ENCODE results near the gene CABP4. TPM values are rescaled to one million over a fixed set of nuclear protein-coding genes. Genes with fewer than 3 reads are reported as not detected.

CABP4 gene
- total and polyA plus RNA-seq, 10 of the 15 experiments (the other 5 are each of a cell fraction or from before 2014, with no cell fraction given) = 0.04 to 0.41 (median 0.14) TPM; not detected in 2

- TF ChIP-seq NFYB (IDR thresholded peaks at IDR 0.05; ENCODE audit: insufficient read depth, low read depth, low read length) (no peak), ASH2L (IDR thresholded peaks at IDR 0.05; ENCODE audit: borderline replicate concordance, low read depth) (no peak), BCL11A (IDR thresholded peaks at IDR 0.05; ENCODE audit: low read depth, low read length) (0 out of 2 replicates have a peak, but pooled peaks have one; percentile 27), HCFC1 (IDR thresholded peaks at IDR 0.05; ENCODE audit: low read length) (peak; percentile 37; the same call in 1 of the 2 replicates), GABPA (IDR thresholded peaks at IDR 0.05; ENCODE audit: low read depth) (no peak), TARDBP (IDR thresholded peaks at IDR 0.05; ENCODE audit: borderline replicate concordance) (peak; percentile 81; the same call in 1 of the 2 replicates), PAX8 (IDR thresholded peaks at IDR 0.05) (no peak), SMC3 (IDR thresholded peaks at IDR 0.05; ENCODE audit: borderline replicate concordance, low read length) (no peak), EZH2 (IDR thresholded peaks at IDR 0.05; ENCODE audit: borderline replicate concordance, control insufficient read depth, low read depth, low read length) (no peak), CUX1 (IDR thresholded peaks at IDR 0.05; ENCODE audit: insufficient replicate concordance, low read depth, low read length) (no peak), NR2C1 (IDR thresholded peaks at IDR 0.05) (peak; percentile 39; the same call in 1 of the 2 replicates), SMAD5 (IDR thresholded peaks at IDR 0.05; ENCODE audit: low read depth) (peak; percentile 56), RAD51 (IDR thresholded peaks at IDR 0.05) (peak; percentile 18; the same call in 1 of the 2 replicates), SUZ12 (IDR thresholded peaks at IDR 0.05; ENCODE audit: unreplicated experiment) (no peak), SMAD1 (IDR thresholded peaks at IDR 0.05; ENCODE audit: low read depth, partially characterized antibody) (peak; percentile 48), MAX (IDR thresholded peaks at IDR 0.05; ENCODE audit: low read depth, low read length) (peak; percentile 72; the same call in 1 of the 2 replicates), CHD4 (IDR thresholded peaks at IDR 0.05) (no peak)
- TF ChIP-seq, protein P1, sequence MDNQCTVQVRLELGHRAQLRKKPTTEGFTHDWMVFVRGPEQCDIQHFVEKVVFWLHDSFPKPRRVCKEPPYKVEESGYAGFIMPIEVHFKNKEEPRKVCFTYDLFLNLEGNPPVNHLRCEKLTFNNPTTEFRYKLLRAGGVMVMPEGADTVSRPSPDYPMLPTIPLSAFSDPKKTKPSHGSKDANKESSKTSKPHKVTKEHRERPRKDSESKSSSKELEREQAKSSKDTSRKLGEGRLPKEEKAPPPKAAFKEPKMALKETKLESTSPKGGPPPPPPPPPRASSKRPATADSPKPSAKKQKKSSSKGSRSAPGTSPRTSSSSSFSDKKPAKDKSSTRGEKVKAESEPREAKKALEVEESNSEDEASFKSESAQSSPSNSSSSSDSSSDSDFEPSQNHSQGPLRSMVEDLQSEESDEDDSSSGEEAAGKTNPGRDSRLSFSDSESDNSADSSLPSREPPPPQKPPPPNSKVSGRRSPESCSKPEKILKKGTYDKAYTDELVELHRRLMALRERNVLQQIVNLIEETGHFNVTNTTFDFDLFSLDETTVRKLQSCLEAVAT (IDR thresholded peaks at IDR 0.05) = peak; percentile 80
- TF ChIP-seq, protein P2, sequence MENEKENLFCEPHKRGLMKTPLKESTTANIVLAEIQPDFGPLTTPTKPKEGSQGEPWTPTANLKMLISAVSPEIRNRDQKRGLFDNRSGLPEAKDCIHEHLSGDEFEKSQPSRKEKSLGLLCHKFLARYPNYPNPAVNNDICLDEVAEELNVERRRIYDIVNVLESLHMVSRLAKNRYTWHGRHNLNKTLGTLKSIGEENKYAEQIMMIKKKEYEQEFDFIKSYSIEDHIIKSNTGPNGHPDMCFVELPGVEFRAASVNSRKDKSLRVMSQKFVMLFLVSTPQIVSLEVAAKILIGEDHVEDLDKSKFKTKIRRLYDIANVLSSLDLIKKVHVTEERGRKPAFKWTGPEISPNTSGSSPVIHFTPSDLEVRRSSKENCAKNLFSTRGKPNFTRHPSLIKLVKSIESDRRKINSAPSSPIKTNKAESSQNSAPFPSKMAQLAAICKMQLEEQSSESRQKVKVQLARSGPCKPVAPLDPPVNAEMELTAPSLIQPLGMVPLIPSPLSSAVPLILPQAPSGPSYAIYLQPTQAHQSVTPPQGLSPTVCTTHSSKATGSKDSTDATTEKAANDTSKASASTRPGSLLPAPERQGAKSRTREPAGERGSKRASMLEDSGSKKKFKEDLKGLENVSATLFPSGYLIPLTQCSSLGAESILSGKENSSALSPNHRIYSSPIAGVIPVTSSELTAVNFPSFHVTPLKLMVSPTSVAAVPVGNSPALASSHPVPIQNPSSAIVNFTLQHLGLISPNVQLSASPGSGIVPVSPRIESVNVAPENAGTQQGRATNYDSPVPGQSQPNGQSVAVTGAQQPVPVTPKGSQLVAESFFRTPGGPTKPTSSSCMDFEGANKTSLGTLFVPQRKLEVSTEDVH (IDR thresholded peaks at IDR 0.05; ENCODE audit: low read depth, partially characterized antibody) = no peak
Observed at GRCh38 chr11:67436459-67437081, 18.6 kb upstream of the CABP4 start (continued).

Data from GM12878 (cell line).